GM21529 (cell line): Measurements from ENCODE around the gene CETN3.
A peak's percentile ranks its signal among the peaks of the same experiment; 100 is the strongest.
"Not testable (repeated sequence)": the region's sequence is repeated elsewhere in the genome, so short reads cannot be mapped to it uniquely, and the experiment has no call there.

Experiments
- ATAC-seq: cut with Tn5 transposase; IDR thresholded peaks from one replicate; pipeline ENCODE4 v1.9.1; 2021; ENCODE audit not compliant: unreplicated experiment

Gene CETN3

DNA sequence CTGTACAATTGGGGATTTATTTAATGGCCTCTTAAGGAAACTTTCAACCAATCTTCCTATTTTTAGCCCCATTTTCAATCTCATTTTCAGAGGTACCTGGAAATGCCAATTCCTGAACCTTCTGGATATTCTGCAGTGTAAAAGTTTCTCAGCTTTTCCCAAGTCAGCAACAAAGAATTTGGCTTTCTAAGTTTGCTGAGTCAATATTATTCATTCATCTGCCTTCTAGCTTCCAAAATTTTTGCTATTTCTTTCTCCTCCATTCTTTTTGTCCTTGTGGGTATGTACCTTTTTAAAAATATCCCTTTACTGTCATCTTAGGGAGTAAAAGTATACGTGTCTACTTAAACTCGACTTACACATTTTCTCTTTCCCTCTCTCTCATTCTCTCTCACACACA lies 25.7 kb downstream of the CETN3 start:
- no peak for ATAC-seq

- no peak for ATAC-seq
Measured at GRCh38 chr5:90381213-90381929, 28.2 kb downstream of the CETN3 start.

GRCh38 chr5:90379652-90380051 lies 29.9 kb downstream of the CETN3 start:
- no peak for ATAC-seq

DNA sequence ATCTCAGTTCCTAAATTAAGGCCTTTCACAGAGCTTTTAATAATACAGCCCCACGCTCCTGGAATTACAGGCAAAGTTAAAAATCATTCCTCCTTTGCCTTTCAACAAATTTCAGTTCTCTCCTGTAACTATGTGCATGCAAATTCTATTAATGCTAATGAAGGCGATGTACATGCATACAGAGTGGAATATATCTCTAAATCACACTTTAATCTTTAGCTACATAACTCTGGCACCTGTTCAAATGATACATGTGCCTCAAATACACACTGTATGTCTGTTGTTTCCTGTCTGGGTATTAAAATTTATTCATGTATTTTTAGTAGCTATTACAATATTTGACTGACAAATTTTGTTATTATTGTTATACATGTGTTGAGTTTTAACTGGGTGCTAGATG lies 30.8 kb downstream of the CETN3 start:
- no peak for ATAC-seq

- not testable (repeated sequence) for ATAC-seq
Measured at GRCh38 chr5:90371269-90371668, 38.3 kb downstream of the CETN3 start.

DNA sequence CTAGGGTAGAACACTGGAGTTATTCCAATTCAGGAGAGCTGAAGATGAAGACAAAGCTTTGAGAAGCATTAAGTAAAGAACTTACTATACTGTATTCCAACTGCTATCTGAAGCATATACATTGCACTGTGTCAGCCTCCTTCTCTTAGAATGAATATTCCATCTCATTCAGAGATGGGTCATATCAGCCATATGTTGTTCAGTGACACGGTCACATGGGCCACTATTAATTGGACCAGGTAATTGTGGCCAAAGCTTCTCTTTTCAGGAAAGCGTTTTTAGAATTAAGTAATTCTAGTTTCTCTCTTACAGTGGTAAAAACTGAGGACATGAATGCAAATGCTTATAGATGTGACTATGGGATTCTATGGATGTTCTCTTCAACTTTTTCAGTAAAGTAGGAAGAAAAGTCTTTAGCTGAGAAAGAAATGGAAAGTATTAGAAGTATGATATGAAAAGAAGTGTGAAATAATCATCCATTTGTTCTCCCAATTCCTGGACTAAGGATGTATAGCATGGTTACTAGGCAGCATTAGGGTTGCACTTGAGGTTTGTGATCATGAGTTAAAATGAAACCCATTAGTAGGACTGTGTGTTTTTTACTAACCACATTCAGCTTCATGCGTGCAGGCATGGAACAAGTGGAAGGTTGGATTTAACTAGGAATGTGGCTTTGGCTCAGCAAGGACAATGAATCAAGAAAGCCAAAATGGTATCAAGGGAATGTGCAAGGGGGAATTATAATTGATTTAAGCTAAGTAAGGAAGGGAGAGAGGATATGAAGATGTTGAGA lies 40.9 kb downstream of the CETN3 start:
- ATAC-seq, result peak; percentile 83

DNA sequence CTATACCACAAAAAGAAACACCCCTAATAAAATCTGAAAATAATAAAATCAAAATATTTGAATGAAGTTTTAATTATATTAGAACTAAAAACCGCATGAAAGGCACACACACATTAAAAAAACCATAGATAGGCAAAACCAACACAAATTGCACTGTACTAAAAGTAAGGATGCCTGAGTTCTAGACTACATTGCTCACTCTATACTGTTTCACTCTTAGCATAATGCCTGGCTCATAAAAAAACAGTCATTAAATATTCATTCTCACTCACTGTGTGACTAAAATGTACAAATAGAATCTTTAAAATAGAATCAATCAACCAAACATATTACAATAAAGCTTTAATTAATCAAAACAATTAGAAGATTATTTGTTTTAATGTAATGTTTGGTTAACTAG lies 41.7 kb downstream of the CETN3 start:
- ATAC-seq, result no peak

DNA sequence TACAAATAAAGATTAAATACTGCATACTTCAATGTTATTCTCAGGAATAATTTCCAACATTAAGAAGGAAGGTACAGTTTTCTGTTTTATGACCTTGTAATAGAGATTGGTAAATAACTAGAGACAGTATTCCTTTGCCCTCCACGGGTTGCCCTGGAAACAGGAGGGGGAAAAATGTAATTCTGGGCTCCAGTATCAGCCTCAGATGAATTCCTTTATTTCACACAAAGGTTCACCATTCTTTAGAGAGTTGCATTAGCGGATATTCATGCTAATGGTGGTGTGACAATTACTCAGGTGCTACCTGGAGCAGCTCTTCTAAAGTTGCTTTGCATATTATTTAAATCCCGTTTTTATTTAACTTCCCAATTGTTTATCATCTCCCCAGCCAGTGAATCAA lies 42.6 kb downstream of the CETN3 start:
- no peak for ATAC-seq

DNA sequence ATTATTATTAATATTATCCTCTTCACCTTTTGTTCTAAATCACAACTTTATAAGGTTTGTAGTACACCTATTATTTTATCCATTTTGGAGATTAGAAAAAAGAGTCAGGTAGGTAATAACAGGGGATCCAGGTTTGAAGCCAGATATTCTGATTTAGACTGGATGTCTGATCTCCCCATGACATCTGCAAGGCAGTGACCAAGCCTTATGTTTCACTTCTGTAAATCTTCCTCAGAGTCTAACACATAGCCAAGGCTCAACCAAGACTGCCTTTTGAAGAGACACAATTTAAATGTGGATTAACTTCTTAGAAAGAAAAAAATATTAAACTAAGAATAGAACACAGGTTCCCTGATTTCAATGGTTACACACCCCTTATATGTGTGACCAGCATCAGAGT lies 44.2 kb downstream of the CETN3 start:
- no peak for ATAC-seq

GRCh38 chr5:90359073-90359920 lies 50.3 kb downstream of the CETN3 start:
- ATAC-seq, result no peak

GRCh38 chr5:90356622-90357021 lies 52.9 kb downstream of the CETN3 start:
- ATAC-seq, result no peak

- ATAC-seq, result no peak
Measured at GRCh38 chr5:90356176-90356575, 53.4 kb downstream of the CETN3 start.

GRCh38 chr5:90355635-90356034 lies 53.9 kb downstream of the CETN3 start:
- ATAC-seq, result no peak

DNA sequence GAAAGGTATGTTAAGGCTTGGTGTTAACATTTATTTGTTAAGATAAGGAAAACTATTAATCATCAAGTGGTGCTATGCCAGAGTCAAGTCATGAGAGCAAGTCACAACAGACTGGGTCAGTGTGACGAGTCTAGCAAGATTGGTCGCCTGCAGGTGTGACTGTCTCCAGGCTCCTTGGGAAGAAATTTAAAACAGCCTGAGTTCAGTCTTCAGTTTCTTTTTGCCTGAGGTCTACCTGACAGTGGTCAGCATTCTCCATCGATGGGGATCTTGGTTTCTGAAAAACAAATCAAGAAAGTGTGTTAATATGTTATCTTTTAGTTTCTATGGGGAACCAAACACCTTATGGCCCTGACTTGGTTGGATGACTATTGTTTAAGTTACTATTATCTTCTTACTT lies 56.3 kb downstream of the CETN3 start:
- no peak for ATAC-seq

- no peak for ATAC-seq
Measured at GRCh38 chr5:90351101-90351500, 58.5 kb downstream of the CETN3 start.

- ATAC-seq, result peak; percentile 77
Measured at GRCh38 chr5:90347462-90347861, 62.1 kb downstream of the CETN3 start.

- no peak for ATAC-seq
Measured at GRCh38 chr5:90345684-90346083, 63.9 kb downstream of the CETN3 start.

DNA sequence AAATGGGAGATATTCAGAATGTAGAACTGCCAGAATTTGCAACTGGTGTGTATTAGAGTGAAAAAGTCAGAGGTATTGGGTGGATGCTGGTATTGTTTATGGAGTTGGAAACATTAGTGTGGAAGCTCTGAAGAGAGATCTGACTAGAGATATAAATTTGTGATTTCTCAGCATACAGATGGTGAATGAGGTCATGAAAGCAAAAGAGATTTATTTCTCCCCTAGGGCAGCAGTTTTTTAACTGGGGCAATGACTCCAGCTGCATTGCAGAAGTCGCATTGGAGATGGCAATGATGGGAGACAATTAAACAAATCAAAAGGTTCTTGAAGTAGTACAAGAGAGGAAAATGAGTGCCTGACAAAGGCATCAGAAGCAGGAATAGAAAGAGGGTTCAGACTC lies 64.9 kb downstream of the CETN3 start:
- no peak for ATAC-seq

GRCh38 chr5:90343731-90344130 lies 65.8 kb downstream of the CETN3 start:
- not testable (repeated sequence) for ATAC-seq

DNA sequence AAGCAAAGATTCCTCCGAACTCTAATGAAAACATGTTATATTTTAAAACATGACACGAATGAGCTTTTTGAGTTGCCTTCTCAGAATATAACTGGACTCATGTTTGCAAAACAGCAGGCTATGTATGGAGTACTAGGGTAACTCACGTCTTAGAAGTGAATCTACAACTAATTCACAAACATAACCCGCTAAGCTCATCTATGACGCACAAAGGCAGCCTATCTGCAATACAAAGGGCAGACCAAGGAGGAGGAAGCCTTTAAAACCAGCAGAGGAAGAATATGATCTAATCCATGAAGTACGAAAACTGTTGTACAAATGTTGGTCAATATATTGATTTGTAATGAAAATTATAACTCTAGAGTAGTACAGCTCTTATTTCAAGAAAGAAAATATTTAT lies 67.0 kb downstream of the CETN3 start:
- no peak for ATAC-seq
